ENCODE measurements around the gene SUPT3H. TPM values are rescaled to one million over a fixed set of nuclear protein-coding genes. Genes with fewer than 3 reads are reported as not detected.

The SUPT3H gene
- polyA plus RNA-seq, 3 donors = 2.4 to 3.5 (median 2.5) TPM

DNA sequence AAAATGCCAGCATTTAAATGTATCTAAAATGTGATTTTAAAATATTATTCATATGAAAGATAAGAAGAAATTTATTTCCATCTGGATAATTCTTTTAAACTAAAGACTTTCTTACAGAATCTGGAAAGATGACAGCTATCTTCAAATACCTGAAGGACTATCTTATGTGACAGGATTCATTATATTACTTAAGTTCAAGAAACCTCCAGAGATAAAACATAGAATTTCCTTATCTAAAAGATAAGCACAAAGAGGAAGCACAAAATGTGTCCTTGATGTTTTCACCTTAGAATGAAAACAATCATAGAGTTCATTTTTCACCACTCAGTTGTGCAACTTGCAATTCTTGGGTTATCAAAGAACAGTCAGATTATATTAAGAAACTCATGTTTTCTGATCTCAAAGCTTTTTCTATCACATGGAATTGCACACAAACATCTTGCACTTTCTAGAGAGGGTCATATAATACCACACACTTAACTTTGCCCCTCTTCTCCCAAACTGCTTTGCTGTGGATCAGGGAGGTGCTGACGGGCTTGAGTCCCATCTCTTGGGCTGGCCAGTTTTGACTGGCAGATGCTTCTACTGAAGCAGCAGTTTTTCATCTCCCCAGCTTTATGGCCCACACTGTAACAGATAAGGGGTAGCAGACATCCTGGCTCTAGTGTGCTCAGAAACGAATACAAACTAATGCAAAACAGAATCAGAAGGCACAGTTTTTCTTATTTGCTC lies 522.9 kb downstream of the SUPT3H start:
- no peak overlapping the region for H2AFZ ChIP-seq (ENCODE audit: insufficient read depth, low read depth, low read length, poor library complexity, severe bottlenecking)
- no peak overlapping the region for H3K4me3 ChIP-seq (replicated peaks in 1 of 3; ENCODE audit: low read depth in 2 of 3, low read length in 3 of 3)
- no peak overlapping the region for H3K9ac ChIP-seq (ENCODE audit: insufficient read depth, low read length, poor library complexity, severe bottlenecking)
- Mint-ChIP-seq H3K27me3 (ENCODE audit: low read depth in 3 of 3) (no peaks in the 10 kb centered on the region), H3K27ac (no peak overlapping the region), H3K9me3 (peaks cover 0 to 1% (median 0%) of the 10 kb centered on the region in 7 donors), H3K4me3 (no peak overlapping the region), H3K4me1 (peaks cover 6% of the 10 kb centered on the region), H3K36me3 (no peaks in the 10 kb centered on the region)
- no peak overlapping the region for H3K27ac ChIP-seq (ENCODE audit: low read depth in 1 of 2, low read length in 2 of 2)
- no peak overlapping the region for H3K4me2 ChIP-seq (replicated peaks; ENCODE audit: extremely low read depth, low read length, poor library complexity, severe bottlenecking)
- no CpG with 5 or more reads among the region's 2 CpGs for WGBS (ENCODE audit: insufficient coverage)
- intact Hi-C loops (cut with micrococcal nuclease) = no loop called here
- no peaks in the 10 kb centered on the region for H3K27me3 ChIP-seq (ENCODE audit: control insufficient read depth in 2 of 2, insufficient read depth in 2 of 2, low read length in 2 of 2)
- no peaks in the 10 kb centered on the region for H3K36me3 ChIP-seq (replicated peaks in 1 of 2; ENCODE audit: control insufficient read depth in 1 of 2, insufficient read depth in 2 of 2, low read length in 2 of 2)
- no peak for TF ChIP-seq CTCF (IDR thresholded peaks at IDR 0.05)
- no peaks in the 10 kb centered on the region for H4K20me1 ChIP-seq (ENCODE audit: insufficient read depth, low read length)
- no peaks in the 10 kb centered on the region for H3K9me3 ChIP-seq (replicated peaks in 1 of 2; ENCODE audit: control insufficient read depth in 1 of 2, insufficient read depth in 1 of 2, low read length in 2 of 2)
- H3K4me1 ChIP-seq (ENCODE audit: control insufficient read depth in 1 of 2, insufficient read depth in 2 of 2, low read length in 2 of 2) = peaks cover 0 to 4% of the 10 kb centered on the region in 2 donors
- no peak for DNase-seq
- no peaks in the 10 kb centered on the region for H3K79me2 ChIP-seq (ENCODE audit: insufficient read depth, low read length)

GRCh38 chr6:44851176-44851575 lies 526.6 kb downstream of the SUPT3H start:
- Histone ChIP-seq H3K4me1 (ENCODE audit: control insufficient read depth in 1 of 2, insufficient read depth in 2 of 2, low read length in 2 of 2) (peaks cover 0 to under 1% of the 10 kb centered on the region in 2 donors), H3K27ac (ENCODE audit: low read depth in 1 of 2, low read length in 2 of 2) (no peak overlapping the region), H3K79me2 (ENCODE audit: insufficient read depth, low read length) (no peaks in the 10 kb centered on the region), H3K27me3 (ENCODE audit: control insufficient read depth in 2 of 2, insufficient read depth in 2 of 2, low read length in 2 of 2) (no peaks in the 10 kb centered on the region), H2AFZ (ENCODE audit: insufficient read depth, low read depth, low read length, poor library complexity, severe bottlenecking) (no peak overlapping the region), H3K9me3 (replicated peaks in 1 of 2; ENCODE audit: control insufficient read depth in 1 of 2, insufficient read depth in 1 of 2, low read length in 2 of 2) (no peaks in the 10 kb centered on the region), H3K36me3 (replicated peaks in 1 of 2; ENCODE audit: control insufficient read depth in 1 of 2, insufficient read depth in 2 of 2, low read length in 2 of 2) (no peaks in the 10 kb centered on the region), H3K4me2 (replicated peaks; ENCODE audit: extremely low read depth, low read length, poor library complexity, severe bottlenecking) (no peak overlapping the region), H4K20me1 (ENCODE audit: insufficient read depth, low read length) (no peaks in the 10 kb centered on the region), H3K4me3 (replicated peaks in 1 of 3; ENCODE audit: low read depth in 2 of 3, low read length in 3 of 3) (no peak overlapping the region), H3K9ac (ENCODE audit: insufficient read depth, low read length, poor library complexity, severe bottlenecking) (no peak overlapping the region)
- peaks cover 0 to 2% (median 1%) of the 10 kb centered on the region in 3 donors for H3K27me3 Mint-ChIP-seq (ENCODE audit: low read depth in 3 of 3)
- TF ChIP-seq CTCF (IDR thresholded peaks at IDR 0.05) = no peak
- intact Hi-C loops (cut with micrococcal nuclease) = no loop called here
- no peak overlapping the region for H3K4me3 Mint-ChIP-seq
- no peaks in the 10 kb centered on the region for H3K36me3 Mint-ChIP-seq
- H3K27ac Mint-ChIP-seq = no peak overlapping the region
- peaks cover 0 to 1% (median 0%) of the 10 kb centered on the region in 7 donors for H3K9me3 Mint-ChIP-seq
- DNase-seq = no peak
- WGBS (ENCODE audit: insufficient coverage) = no CpG with 5 or more reads among the region's 1 CpG
- peaks cover 4% of the 10 kb centered on the region for H3K4me1 Mint-ChIP-seq
